ENCODE measurements around the gene MCUB. TPM values are rescaled to one million over a fixed set of nuclear protein-coding genes. Genes with fewer than 3 reads are reported as not detected.
A peak's percentile ranks its signal among the peaks of the same experiment; 100 is the strongest.
"Not testable (repeated sequence)": the region's sequence is repeated elsewhere in the genome, so short reads cannot be mapped to it uniquely, and the experiment has no call there.

Gene MCUB, protein sequence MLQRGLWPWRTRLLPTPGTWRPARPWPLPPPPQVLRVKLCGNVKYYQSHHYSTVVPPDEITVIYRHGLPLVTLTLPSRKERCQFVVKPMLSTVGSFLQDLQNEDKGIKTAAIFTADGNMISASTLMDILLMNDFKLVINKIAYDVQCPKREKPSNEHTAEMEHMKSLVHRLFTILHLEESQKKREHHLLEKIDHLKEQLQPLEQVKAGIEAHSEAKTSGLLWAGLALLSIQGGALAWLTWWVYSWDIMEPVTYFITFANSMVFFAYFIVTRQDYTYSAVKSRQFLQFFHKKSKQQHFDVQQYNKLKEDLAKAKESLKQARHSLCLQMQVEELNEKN
- polyA plus RNA-seq (2012; ENCODE audit: low read depth, missing spikeins) = 15.1 TPM

DNA sequence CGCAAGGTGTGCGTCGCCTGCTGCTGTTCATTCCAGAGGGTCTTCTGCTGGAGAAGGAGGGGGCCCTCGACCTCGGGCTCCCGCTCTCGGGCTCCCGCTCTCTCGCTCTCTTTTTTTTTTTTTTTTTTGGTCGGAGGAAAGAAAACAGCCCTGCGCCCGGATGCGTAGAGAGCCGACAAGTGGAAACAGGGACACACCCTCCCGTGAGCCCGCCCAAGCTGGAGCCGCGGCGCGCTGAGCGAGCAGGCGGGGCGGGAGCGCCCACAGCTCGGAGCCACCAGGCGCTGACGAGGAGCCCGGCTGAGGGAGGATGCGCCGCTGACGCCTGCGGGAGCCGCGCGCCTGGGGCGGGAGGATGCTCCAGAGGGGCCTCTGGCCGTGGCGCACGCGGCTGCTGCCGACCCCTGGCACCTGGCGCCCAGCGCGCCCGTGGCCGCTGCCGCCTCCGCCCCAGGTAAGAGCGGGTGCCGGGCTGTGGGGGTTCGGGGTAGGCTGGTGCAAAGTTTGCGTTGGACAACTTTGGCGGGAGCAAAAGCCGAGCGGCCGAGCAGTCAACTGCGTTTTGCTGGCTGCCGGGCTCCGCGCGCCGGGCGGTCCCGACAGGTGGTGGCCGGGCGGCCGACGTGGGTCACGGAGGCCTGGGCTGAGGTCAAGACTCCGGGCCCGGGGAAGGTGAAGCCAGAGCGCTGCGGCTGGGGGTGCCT is at the start of gene MCUB:
MCUB (plus strand) TSS at position 264 of the 704 bp plus-strand sequence; CDS start at position 356, 92 bp downstream.
- FAIRE-seq = peak; percentile 85
- peak; percentile 82 for DNase-seq (ENCODE audit: insufficient read length, low spot score)
- TF ChIP-seq POLR2A (IDR thresholded peaks at IDR 0.05; ENCODE audit: low read depth, low read length) = no peak
- TF ChIP-seq POLR2AphosphoS5 (IDR thresholded peaks at IDR 0.05; ENCODE audit: low read depth, low read length) = no peak; the same call in 1 of the 2 replicates
- TF ChIP-seq PAX5 (IDR thresholded peaks at IDR 0.05; ENCODE audit: insufficient read depth, low read length, severe bottlenecking) = no peak
- no peak for TF ChIP-seq POU2F2 (IDR thresholded peaks at IDR 0.05; ENCODE audit: low read depth, low read length)
- no peak for TF ChIP-seq SPI1 (IDR thresholded peaks at IDR 0.05; ENCODE audit: low read depth, low read length)
- TF ChIP-seq TAF1 (IDR thresholded peaks at IDR 0.05; ENCODE audit: low read depth, low read length) = no peak; the same call in 1 of the 2 replicates

DNA sequence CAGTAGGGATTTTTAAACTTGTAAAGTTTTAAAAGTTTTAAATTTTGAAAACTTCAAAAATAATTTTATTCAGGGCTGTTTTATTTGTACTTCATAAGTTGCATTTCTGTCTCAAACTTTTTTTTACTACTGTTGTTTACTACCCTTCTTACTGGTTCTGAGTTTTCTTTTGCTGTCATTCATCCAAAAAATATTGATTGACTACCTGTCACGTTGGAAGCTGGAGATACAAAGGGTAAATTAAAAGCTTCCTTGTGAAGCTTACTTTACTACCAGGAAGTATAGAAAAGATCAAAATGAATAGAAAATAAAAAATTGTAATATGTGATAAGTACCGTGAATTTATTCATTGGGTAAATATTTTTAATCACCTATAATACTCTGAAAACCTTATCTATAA is 49.4 kb upstream of the MCUB start:
- TF ChIP-seq POU2F2 (IDR thresholded peaks at IDR 0.05; ENCODE audit: low read depth, low read length) = no peak
- TF ChIP-seq PAX5 (IDR thresholded peaks at IDR 0.05; ENCODE audit: insufficient read depth, low read length, severe bottlenecking) = no peak
- TF ChIP-seq POLR2A (IDR thresholded peaks at IDR 0.05; ENCODE audit: low read depth, low read length) = no peak
- no peak for TF ChIP-seq SPI1 (IDR thresholded peaks at IDR 0.05; ENCODE audit: low read depth, low read length)
- TF ChIP-seq POLR2AphosphoS5 (IDR thresholded peaks at IDR 0.05; ENCODE audit: low read depth, low read length) = no peak
- TF ChIP-seq TAF1 (IDR thresholded peaks at IDR 0.05; ENCODE audit: low read depth, low read length) = no peak
- no peak for DNase-seq (ENCODE audit: insufficient read length, low spot score)
- no peak for FAIRE-seq

- FAIRE-seq = no peak
- no peak for DNase-seq (ENCODE audit: insufficient read length, low spot score)
Observed at GRCh38 chr4:109511414-109511813, 48.6 kb upstream of the MCUB start.

DNA sequence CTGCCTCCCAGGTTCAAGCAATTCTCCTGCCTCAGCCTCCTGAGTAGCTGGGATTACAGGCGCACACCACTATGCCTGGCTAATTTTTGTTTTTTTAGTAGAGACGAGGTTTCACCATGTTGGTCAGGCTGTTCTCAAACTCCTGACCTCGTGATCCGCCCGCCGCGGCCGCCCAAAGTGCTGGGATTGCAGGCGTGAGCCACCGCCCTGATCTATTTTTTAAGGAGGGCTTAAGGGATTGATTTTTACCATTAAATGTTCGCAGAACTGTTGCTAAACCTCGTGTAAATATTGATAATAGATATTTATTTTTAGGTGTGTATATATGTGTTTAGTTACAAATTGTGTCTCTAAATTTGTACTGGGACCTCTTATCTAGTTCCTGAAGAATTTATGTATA is 46.7 kb upstream of the MCUB start:
- not testable (repeated sequence) for FAIRE-seq; DNase-seq (ENCODE audit: insufficient read length, low spot score)

More at GRCh38 chr4:109511414-109511813, 48.6 kb upstream of the MCUB start:
- TF ChIP-seq POLR2A (IDR thresholded peaks at IDR 0.05; ENCODE audit: low read depth, low read length) (no peak), TAF1 (IDR thresholded peaks at IDR 0.05; ENCODE audit: low read depth, low read length) (no peak), PAX5 (IDR thresholded peaks at IDR 0.05; ENCODE audit: insufficient read depth, low read length, severe bottlenecking) (no peak), SPI1 (IDR thresholded peaks at IDR 0.05; ENCODE audit: low read depth, low read length) (no peak), POLR2AphosphoS5 (IDR thresholded peaks at IDR 0.05; ENCODE audit: low read depth, low read length) (no peak), POU2F2 (IDR thresholded peaks at IDR 0.05; ENCODE audit: low read depth, low read length) (no peak)

DNA sequence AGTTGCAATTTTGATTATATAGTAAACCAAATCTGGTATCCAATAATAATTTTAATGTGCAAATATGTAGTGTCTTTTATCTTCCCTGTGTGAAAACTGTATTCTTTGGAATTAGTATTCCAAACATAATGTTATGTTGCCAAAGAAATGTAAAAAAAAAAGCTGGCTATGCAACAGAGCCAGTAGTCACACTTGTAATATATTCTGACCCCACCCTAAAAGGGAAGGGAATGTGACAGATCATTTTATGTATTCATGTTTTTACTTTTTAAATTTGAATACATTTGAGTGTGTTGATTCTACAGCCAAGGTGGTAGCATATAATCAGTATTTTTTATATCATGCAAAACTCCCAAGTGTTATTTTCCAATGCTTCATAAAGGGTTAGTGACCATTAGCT is 27.9 kb upstream of the MCUB start:
- FAIRE-seq = no peak
- no peak for DNase-seq (ENCODE audit: insufficient read length, low spot score)
- TF ChIP-seq POU2F2 (IDR thresholded peaks at IDR 0.05; ENCODE audit: low read depth, low read length) = no peak
- no peak for TF ChIP-seq SPI1 (IDR thresholded peaks at IDR 0.05; ENCODE audit: low read depth, low read length)
- TF ChIP-seq TAF1 (IDR thresholded peaks at IDR 0.05; ENCODE audit: low read depth, low read length) = no peak
- no peak for TF ChIP-seq POLR2AphosphoS5 (IDR thresholded peaks at IDR 0.05; ENCODE audit: low read depth, low read length)
- no peak for TF ChIP-seq POLR2A (IDR thresholded peaks at IDR 0.05; ENCODE audit: low read depth, low read length)

DNA sequence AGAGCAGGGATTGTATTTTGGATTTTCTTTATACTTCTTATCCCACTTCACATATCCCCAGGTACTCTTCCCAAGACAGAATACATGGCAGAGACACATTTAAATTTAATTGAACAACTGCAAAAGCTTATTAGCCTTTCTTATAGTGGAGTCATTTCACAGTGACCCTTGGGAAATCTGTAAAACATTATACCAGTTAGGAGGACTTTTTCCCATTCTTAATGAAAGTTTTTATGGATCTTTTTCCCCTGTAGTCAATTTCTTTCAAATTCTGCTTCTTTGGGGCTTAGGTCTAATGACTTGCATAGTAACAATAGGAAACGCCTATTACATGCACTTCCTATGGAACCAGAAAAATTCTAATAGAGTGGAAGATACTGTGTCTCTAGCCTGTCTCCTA is 14.6 kb upstream of the MCUB start:
- FAIRE-seq (no peak), DNase-seq (ENCODE audit: insufficient read length, low spot score) (no peak)

GRCh38 chr4:109547394-109547793 is 12.7 kb upstream of the MCUB start:
- DNase-seq (ENCODE audit: insufficient read length, low spot score) (no peak), FAIRE-seq (no peak)
- TF ChIP-seq TAF1 (IDR thresholded peaks at IDR 0.05; ENCODE audit: low read depth, low read length) (no peak), SPI1 (IDR thresholded peaks at IDR 0.05; ENCODE audit: low read depth, low read length) (no peak), POLR2AphosphoS5 (IDR thresholded peaks at IDR 0.05; ENCODE audit: low read depth, low read length) (no peak), POU2F2 (IDR thresholded peaks at IDR 0.05; ENCODE audit: low read depth, low read length) (no peak), PAX5 (IDR thresholded peaks at IDR 0.05; ENCODE audit: insufficient read depth, low read length, severe bottlenecking) (no peak), POLR2A (IDR thresholded peaks at IDR 0.05; ENCODE audit: low read depth, low read length) (no peak)

More for the DNA sequence above, 14.6 kb upstream of the MCUB start:
- no peak for TF ChIP-seq POLR2AphosphoS5 (IDR thresholded peaks at IDR 0.05; ENCODE audit: low read depth, low read length)
- no peak for TF ChIP-seq TAF1 (IDR thresholded peaks at IDR 0.05; ENCODE audit: low read depth, low read length)
- TF ChIP-seq POU2F2 (IDR thresholded peaks at IDR 0.05; ENCODE audit: low read depth, low read length) = no peak

DNA sequence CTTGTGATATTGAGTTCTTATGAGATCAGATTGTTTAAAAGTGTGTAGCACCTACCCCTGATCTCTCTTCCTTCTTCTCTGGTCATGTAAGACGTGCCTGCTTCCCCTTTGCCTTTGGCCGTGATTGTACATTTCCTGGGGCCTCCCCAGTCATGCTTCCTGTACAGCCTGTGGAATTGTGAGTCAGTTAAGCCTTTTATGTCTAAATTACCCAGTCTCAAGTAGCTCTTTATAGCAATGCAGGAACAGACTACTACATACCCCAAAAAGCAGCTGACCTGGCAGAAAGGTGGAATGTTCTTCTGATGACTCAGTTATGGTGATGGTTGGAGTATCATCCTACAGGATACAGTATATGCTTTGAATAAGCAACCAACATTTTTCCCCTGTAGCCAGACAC is 11.4 kb upstream of the MCUB start:
- DNase-seq (ENCODE audit: insufficient read length, low spot score) = no peak
- TF ChIP-seq SPI1 (IDR thresholded peaks at IDR 0.05; ENCODE audit: low read depth, low read length) = no peak
- TF ChIP-seq POLR2A (IDR thresholded peaks at IDR 0.05; ENCODE audit: low read depth, low read length) = no peak
- no peak for TF ChIP-seq POLR2AphosphoS5 (IDR thresholded peaks at IDR 0.05; ENCODE audit: low read depth, low read length)
- TF ChIP-seq POU2F2 (IDR thresholded peaks at IDR 0.05; ENCODE audit: low read depth, low read length) = no peak
- no peak for TF ChIP-seq PAX5 (IDR thresholded peaks at IDR 0.05; ENCODE audit: insufficient read depth, low read length, severe bottlenecking)
- no peak for TF ChIP-seq TAF1 (IDR thresholded peaks at IDR 0.05; ENCODE audit: low read depth, low read length)
- FAIRE-seq = peak; percentile 65

DNA sequence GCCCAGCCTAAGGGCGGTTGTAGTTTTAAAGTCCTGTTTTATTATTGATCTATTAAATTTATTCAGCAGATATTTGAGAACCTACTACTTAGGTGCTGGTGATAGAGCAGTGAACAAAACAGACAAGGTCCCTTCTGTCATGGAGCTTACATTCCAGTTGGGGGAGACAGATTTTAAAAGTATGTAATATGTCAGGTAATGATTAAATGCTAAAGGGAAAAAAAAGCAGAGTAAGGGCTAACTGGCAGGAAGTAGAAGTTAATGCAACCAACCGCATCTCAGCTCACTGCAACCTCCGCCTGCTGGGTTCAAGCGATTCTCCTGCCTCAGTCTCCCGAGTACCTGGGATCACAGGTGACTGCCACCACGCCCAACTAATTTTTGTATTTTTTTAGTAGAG is 7.8 kb upstream of the MCUB start:
- DNase-seq (ENCODE audit: insufficient read length, low spot score) = no peak
- FAIRE-seq = no peak
- TF ChIP-seq POLR2A (IDR thresholded peaks at IDR 0.05; ENCODE audit: low read depth, low read length) (no peak), POLR2AphosphoS5 (IDR thresholded peaks at IDR 0.05; ENCODE audit: low read depth, low read length) (no peak), SPI1 (IDR thresholded peaks at IDR 0.05; ENCODE audit: low read depth, low read length) (no peak), POU2F2 (IDR thresholded peaks at IDR 0.05; ENCODE audit: low read depth, low read length) (no peak), TAF1 (IDR thresholded peaks at IDR 0.05; ENCODE audit: low read depth, low read length) (no peak), PAX5 (IDR thresholded peaks at IDR 0.05; ENCODE audit: insufficient read depth, low read length, severe bottlenecking) (no peak)
